Activated T-helper 2 cell treated with anti-CD3 and anti-CD28 coated beads, Interferon-gamma antibody, Interleukin-2, Interleukin-4, amounts not matched to agents 10 μg/mL and 5 μg/mL and 100 μg/mL, durations not matched to agents 14 hours and 24 hours and 36 hours (primary cell): ENCODE data around the gene EBLN1. TPM values are rescaled to one million over a fixed set of nuclear protein-coding genes. Genes with fewer than 3 reads are reported as not detected.

Experiments
- DNase-seq: peaks from one replicate; pipeline ENCODE4 v3.0.0; 2021; ENCODE audit warnings: low spot score
- H3K27ac Mint-ChIP-seq: one replicate; pipeline ENCODE4 v1.8.0; 2021; ENCODE audit warnings: mixed read lengths
- H3K27me3 Mint-ChIP-seq: one replicate; pipeline ENCODE4 v1.8.0; 2021; ENCODE audit warnings: low read depth, mixed read lengths
- H3K36me3 Mint-ChIP-seq: one replicate; pipeline ENCODE4 v1.8.0; 2021; ENCODE audit warnings: low read depth, mixed read lengths
- H3K4me1 Mint-ChIP-seq: one replicate; pipeline ENCODE4 v1.8.0; 2021; ENCODE audit warnings: low read depth, mixed read lengths
- H3K4me3 Mint-ChIP-seq: one replicate; pipeline ENCODE4 v1.8.0; 2021; ENCODE audit warnings: low read depth, mild to moderate bottlenecking, moderate library complexity, mixed read lengths
- H3K9me3 Mint-ChIP-seq: one replicate; pipeline ENCODE4 v1.8.0; 2021; ENCODE audit warnings: mixed read lengths
- intact Hi-C: fragments of 100-400 bp; cut with micrococcal nuclease; formaldehyde crosslinking; loops from one replicate; pipeline ENCODE4 v1.15.1; 2023
- total RNA-seq: library from RNA; stranded (reverse); gene quantifications from 2 replicates; pipeline ENCODE4 v1.2.3, GENCODE V29; 2022

EBLN1 gene
- total RNA-seq, 1 donor from 2014 or later, result not detected

GRCh38 chr10:22246680-22247391 lies 29.0 kb upstream of the EBLN1 start:
- H3K4me3 Mint-ChIP-seq, result peak overlapping the region; percentile 64
- intact Hi-C loops, result loop anchor here (1.0 to 5.0 kb wide), 12 partner anchors 18 to 730 kb away; partner anchors contain the start of genes COMMD3 and DNAJC1
- no peaks in the 10 kb centered on the region for H3K9me3 Mint-ChIP-seq
- H3K4me1 Mint-ChIP-seq, result peaks cover 44% of the 10 kb centered on the region
- DNase-seq, result no peak
- peak overlapping the region; percentile 97 for H3K27ac Mint-ChIP-seq
- peaks cover 2% of the 10 kb centered on the region for H3K27me3 Mint-ChIP-seq
- peaks cover 16% of the 10 kb centered on the region for H3K36me3 Mint-ChIP-seq

GRCh38 chr10:22245567-22245966 lies 27.8 kb upstream of the EBLN1 start:
- Mint-ChIP-seq H3K9me3 (peaks cover 3% of the 10 kb centered on the region), H3K27ac (peak overlapping the region; percentile 59), H3K4me1 (peaks cover 42% of the 10 kb centered on the region), H3K4me3 (no peak overlapping the region), H3K36me3 (peaks cover 7% of the 10 kb centered on the region), H3K27me3 (peaks cover 3% of the 10 kb centered on the region)
- intact Hi-C loops, result loop anchor here (5.0 kb wide), 3 partner anchors 172 to 728 kb away; no protein-coding TSS in a partner anchor
- no peak for DNase-seq

GRCh38 chr10:22244855-22245254 lies 27.0 kb upstream of the EBLN1 start:
- no peak overlapping the region for H3K4me3 Mint-ChIP-seq
- peaks cover 6% of the 10 kb centered on the region for H3K36me3 Mint-ChIP-seq
- H3K9me3 Mint-ChIP-seq, result peaks cover 3% of the 10 kb centered on the region
- peaks cover 35% of the 10 kb centered on the region for H3K4me1 Mint-ChIP-seq
- no peak for DNase-seq
- intact Hi-C loops, result loop anchor here (5.0 kb wide), 3 partner anchors 172 to 728 kb away; no protein-coding TSS in a partner anchor
- H3K27me3 Mint-ChIP-seq, result peaks cover 3% of the 10 kb centered on the region
- no peak overlapping the region for H3K27ac Mint-ChIP-seq

GRCh38 chr10:22244001-22244400 lies 26.2 kb upstream of the EBLN1 start:
- intact Hi-C loops, result no loop called here
- Mint-ChIP-seq H3K4me1 (peaks cover 35% of the 10 kb centered on the region), H3K36me3 (peaks cover 6% of the 10 kb centered on the region), H3K27me3 (peaks cover 3% of the 10 kb centered on the region), H3K4me3 (no peak overlapping the region), H3K9me3 (peaks cover 3% of the 10 kb centered on the region), H3K27ac (no peak overlapping the region)
- no peak for DNase-seq

- no peak overlapping the region for H3K27ac Mint-ChIP-seq
- H3K9me3 Mint-ChIP-seq, result peaks cover 3% of the 10 kb centered on the region
- DNase-seq, result no peak
- H3K36me3 Mint-ChIP-seq, result peaks cover 6% of the 10 kb centered on the region
- H3K27me3 Mint-ChIP-seq, result peaks cover 9% of the 10 kb centered on the region
- H3K4me1 Mint-ChIP-seq, result peaks cover 34% of the 10 kb centered on the region
- intact Hi-C loops, result no loop called here
- no peak overlapping the region for H3K4me3 Mint-ChIP-seq
These were observed 25.5 kb upstream of the EBLN1 start for GRCh38 chr10:22243321-22243720.

- Mint-ChIP-seq H3K27me3 (peaks cover 20% of the 10 kb centered on the region), H3K4me3 (peak overlapping the region; percentile 88), H3K27ac (no peak overlapping the region), H3K4me1 (peaks cover 18% of the 10 kb centered on the region), H3K9me3 (no peaks in the 10 kb centered on the region), H3K36me3 (no peaks in the 10 kb centered on the region)
- no peak for DNase-seq
- intact Hi-C loops, result no loop called here
These were observed 13.4 kb upstream of the EBLN1 start for GRCh38 chr10:22231260-22231659.

GRCh38 chr10:22230158-22230833 lies 12.5 kb upstream of the EBLN1 start:
- H3K36me3 Mint-ChIP-seq, result no peaks in the 10 kb centered on the region
- no peaks in the 10 kb centered on the region for H3K9me3 Mint-ChIP-seq
- peak; percentile 29 for DNase-seq
- peak overlapping the region; percentile 82 for H3K27ac Mint-ChIP-seq
- peak overlapping the region; percentile 88 for H3K4me3 Mint-ChIP-seq
- H3K27me3 Mint-ChIP-seq, result peaks cover 14% of the 10 kb centered on the region
- intact Hi-C loops, result no loop called here
- H3K4me1 Mint-ChIP-seq, result peaks cover 18% of the 10 kb centered on the region

GRCh38 chr10:22229802-22230157 lies 12.0 kb upstream of the EBLN1 start:
- peaks cover 18% of the 10 kb centered on the region for H3K4me1 Mint-ChIP-seq
- no peaks in the 10 kb centered on the region for H3K9me3 Mint-ChIP-seq
- peaks cover 11% of the 10 kb centered on the region for H3K27me3 Mint-ChIP-seq
- peak overlapping the region; percentile 82 for H3K27ac Mint-ChIP-seq
- H3K4me3 Mint-ChIP-seq, result peak overlapping the region; percentile 88
- intact Hi-C loops, result loop anchor here (1.0 to 10.0 kb wide), 8 partner anchors 18 to 735 kb away; partner anchors contain the start of genes BMI1, DNAJC1 and MLLT10
- DNase-seq, result no peak
- no peaks in the 10 kb centered on the region for H3K36me3 Mint-ChIP-seq

GRCh38 chr10:22228943-22229801 lies 11.4 kb upstream of the EBLN1 start:
- Mint-ChIP-seq H3K27me3 (peaks cover 8% of the 10 kb centered on the region), H3K36me3 (no peaks in the 10 kb centered on the region), H3K27ac (peak overlapping the region; percentile 82), H3K4me3 (peak overlapping the region; percentile 88), H3K9me3 (no peaks in the 10 kb centered on the region), H3K4me1 (peaks cover 18% of the 10 kb centered on the region)
- peak; percentile 82 for DNase-seq
- intact Hi-C loops, result loop anchor here (1.0 to 10.0 kb wide), 8 partner anchors 18 to 734 kb away; partner anchors contain the start of genes BMI1, DNAJC1 and MLLT10

- Mint-ChIP-seq H3K4me3 (peak overlapping the region; percentile 88), H3K27ac (peak overlapping the region; percentile 71), H3K4me1 (peaks cover 18% of the 10 kb centered on the region), H3K9me3 (peaks cover 2% of the 10 kb centered on the region), H3K36me3 (no peaks in the 10 kb centered on the region), H3K27me3 (peaks cover 5% of the 10 kb centered on the region)
- no peak for DNase-seq
- intact Hi-C loops, result loop anchor here (5.0 to 10.0 kb wide), 3 partner anchors 206 to 734 kb away; partner anchors contain the start of gene MLLT10
These were observed 10.5 kb upstream of the EBLN1 start for GRCh38 chr10:22228167-22228938.

GRCh38 chr10:22226599-22226998 lies 8.8 kb upstream of the EBLN1 start:
- no peak for DNase-seq
- Mint-ChIP-seq H3K4me1 (peaks cover 30% of the 10 kb centered on the region), H3K27ac (no peak overlapping the region), H3K4me3 (no peak overlapping the region), H3K36me3 (no peaks in the 10 kb centered on the region), H3K27me3 (no peaks in the 10 kb centered on the region), H3K9me3 (peaks cover 10% of the 10 kb centered on the region)
- intact Hi-C loops, result loop anchor here (5.0 to 10.0 kb wide), 3 partner anchors 208 to 732 kb away; partner anchors contain the start of gene MLLT10
